Activated effector memory CD4-positive, alpha-beta T cell treated with anti-CD3 and anti-CD28 coated beads, Interleukin-2, amount 50 U/mL, for 16 hours (primary cell): ENCODE measurements around the gene RBPJ.
A peak's percentile ranks its signal among the peaks of the same experiment; 100 is the strongest.
"Not testable (repeated sequence)": the region's sequence is repeated elsewhere in the genome, so short reads cannot be mapped to it uniquely, and the experiment has no call there.

ENCODE experiments used
- DNase-seq: peaks from one replicate; pipeline ENCODE4 v3.0.0-alpha.2; 2020

Gene RBPJ

DNA sequence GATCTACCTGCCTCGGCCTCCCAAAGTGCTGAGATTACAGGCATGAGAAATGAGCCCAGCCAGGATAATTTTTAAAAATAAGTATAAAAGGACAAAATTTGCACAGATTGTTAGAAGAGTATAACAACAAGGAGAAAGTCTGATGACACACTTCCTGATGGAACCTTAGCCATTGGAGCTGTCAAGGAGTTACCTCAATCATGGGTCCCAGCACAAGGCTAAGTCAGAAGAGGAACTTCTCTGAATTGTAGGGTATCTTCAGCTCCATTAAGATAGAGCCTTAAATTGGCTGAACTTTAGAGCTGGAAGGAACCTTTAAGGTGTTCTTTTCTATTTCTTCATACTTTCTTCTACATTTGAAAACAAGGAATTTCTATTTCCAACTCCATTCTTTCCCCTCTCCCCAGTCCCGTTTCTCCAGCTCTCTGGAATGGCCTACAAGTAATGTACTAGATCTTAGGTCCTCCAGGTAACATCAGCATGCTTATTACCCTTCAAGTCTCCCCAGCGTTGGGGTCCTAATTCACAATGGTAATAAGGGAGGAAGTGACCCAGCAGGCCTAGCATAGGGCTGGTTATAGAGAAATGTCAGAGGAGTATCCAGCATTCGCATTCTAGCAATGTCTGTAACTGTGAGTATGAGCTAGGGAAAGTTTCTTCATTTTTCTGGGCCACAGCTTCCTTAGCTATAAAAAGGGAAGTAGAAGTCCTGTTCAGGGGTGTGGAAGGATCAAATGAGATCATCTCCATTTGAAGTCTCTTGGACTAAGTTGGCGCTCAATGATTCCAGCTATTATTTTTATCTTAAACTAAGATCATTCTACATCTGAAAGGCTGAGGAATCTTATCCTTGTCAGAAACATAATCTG lies 18.5 kb upstream of the RBPJ start:
- DNase-seq = no peak

GRCh38 chr4:26303008-26303407 lies 17.8 kb upstream of the RBPJ start:
- DNase-seq = no peak

- DNase-seq = no peak
Measured at GRCh38 chr4:26307037-26307800, 13.6 kb upstream of the RBPJ start.

GRCh38 chr4:26308568-26308967 lies 12.2 kb upstream of the RBPJ start:
- no peak for DNase-seq

DNA sequence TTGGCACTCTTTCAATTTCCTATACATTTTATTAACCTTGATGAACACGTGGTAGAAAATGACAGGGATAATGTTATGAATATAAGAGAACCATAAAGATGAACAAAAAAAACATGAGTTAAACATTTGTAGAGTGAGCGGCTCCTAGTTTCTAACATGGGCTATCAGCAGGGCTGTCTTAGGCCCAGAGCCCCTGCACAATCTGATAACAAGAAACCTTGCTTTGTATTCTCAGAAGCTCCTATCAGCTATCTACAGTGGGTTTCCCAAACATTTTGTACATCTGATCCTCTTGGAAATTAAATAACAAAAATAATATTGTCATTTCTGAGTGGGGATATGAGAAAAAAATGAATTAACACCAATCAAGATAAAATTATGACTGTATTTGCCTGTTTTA lies 10.6 kb upstream of the RBPJ start:
- DNase-seq = no peak

GRCh38 chr4:26311633-26312032 lies 9.2 kb upstream of the RBPJ start:
- DNase-seq = no peak

DNA sequence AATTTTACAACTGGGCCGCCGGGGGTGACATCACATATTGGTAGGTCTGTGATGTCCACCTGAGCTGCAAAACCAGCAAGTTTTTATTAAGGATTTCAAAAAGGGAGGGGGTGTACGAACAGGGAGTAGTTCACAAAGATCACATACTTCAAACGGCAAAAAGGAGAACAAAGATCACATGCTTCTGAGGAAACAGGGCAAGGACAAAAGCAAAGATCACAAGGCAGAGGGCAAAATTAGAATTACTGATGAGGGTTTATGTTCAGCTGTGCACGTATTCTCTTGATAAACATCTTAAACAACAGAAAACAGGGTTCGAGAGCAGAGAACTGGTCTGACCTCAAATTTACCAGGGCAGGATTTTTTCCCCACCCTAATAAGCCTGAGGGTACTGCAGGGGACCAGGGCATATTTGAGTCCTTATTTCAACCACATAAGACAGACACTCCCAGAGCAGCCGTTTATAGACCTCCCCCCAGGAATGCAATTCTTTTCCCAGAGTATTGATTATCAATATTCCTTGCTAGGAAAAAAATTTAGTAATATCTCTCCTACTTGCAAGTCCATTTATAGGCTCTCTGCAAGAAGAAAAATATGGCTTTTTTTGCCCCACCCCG lies 5.4 kb upstream of the RBPJ start:
- not testable (repeated sequence) for DNase-seq

DNA sequence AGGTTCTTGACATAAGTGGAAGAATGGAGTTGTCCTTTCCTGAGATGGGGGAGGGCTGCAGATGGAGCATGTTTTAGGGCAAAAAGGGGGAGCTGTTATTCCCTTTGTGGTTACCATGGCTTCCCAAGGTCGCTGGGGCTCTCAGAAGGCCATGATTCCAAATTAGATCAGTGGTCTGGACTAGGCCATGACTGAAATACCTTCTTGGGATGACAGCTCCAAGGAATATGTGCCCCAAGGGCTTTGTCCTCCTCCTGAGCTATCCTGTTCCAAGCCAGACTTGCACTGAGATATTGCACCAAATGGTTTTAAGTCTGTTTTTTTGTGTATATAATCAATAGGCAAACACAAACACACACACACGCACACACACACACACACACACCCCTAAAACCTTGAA lies 3.0 kb upstream of the RBPJ start:
- no peak for DNase-seq

- peak; percentile 99 for DNase-seq
Measured at GRCh38 chr4:26319467-26319948, 1.3 kb upstream of the RBPJ start.

DNA sequence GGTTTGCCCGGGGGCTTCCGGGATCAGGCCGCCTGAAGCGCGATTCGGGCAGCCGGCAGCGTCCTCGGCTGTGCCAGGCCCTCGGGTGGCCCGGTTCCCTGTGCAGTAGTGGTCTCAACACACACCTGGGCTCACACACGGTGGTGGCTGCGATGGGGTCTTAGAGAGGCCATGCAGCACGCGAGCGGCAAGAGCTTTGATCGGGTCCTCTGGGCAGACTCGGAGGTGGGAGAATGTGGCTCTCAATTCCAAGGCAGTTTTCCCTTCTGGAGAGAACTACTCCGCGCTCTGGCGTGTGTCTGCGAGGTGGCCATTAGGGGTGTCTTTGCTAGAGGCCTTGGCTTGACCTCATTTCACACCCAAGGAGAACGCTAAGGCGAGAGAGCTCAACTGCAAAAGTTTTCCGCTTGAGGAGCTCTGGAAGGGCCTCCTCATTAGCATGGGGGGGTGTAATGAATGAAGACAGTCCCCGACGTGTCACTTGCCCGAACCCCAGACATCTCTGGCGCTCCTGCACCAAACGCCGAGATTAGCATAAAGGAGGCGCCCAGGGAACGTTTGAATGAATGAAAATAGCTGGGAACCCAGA lies 771 bp upstream of the RBPJ start:
- no peak for DNase-seq

- peak; percentile 78 for DNase-seq
Measured at GRCh38 chr4:26321373-26322221, 783 bp downstream of the RBPJ start.

DNA sequence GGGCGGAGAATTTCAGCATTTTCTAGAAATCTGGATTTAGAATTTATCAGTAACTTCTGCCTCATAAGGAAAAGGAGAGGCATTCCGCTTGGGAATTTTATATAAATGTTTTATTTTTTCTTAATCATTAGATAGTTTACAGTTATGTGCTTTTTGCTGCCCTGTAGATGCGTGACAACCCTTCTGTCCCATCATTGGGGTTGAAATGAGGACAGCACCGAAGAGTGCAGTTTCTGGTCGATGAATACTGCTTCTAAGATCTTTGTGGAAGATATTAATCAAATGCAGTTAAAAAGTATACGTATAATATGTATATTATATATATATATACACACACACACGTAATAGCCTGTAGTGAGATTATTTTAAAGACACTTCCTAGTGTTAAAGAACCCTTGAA lies 1.5 kb downstream of the RBPJ start:
- DNase-seq = no peak

- DNase-seq = no peak
Measured at GRCh38 chr4:26323821-26324220, 3.0 kb downstream of the RBPJ start.

DNA sequence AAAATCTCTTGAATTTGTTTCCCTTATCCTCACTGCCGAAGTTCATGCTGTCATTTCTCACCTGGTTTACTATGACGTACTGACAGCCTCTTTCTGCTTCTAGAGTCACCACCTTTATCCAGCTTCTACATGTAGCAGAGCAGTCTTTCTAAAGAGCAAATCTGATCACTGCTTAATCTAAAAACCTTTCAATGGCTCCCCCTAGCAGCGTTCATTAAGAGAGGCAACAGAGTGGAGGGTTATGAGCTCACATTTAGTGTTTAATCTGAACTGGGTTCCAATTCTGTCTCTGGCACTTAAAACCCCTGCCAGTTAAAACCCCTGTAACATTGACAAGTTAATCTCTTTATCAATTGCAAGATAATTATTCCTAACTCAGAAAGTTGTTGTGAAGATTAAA lies 4.4 kb downstream of the RBPJ start:
- no peak for DNase-seq

DNA sequence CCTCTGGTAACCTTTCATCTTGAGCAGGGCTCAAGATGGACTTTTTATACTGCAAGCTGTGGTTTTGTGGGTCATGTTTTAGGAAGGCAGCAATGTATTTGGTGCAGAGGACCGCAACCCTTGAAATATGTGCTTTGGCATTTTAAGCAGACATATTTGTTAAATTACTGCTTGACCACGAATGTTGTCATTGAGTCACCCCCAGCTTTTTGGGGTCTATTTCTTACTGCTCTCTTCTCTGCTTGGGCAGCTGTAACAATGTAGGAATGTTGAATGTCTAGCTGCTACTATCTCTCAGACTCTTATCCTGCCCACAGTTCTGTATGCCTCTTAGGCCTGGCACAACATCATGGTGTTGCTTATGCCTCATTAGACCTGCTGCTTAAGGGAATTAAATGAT lies 6.0 kb downstream of the RBPJ start:
- no peak for DNase-seq

DNA sequence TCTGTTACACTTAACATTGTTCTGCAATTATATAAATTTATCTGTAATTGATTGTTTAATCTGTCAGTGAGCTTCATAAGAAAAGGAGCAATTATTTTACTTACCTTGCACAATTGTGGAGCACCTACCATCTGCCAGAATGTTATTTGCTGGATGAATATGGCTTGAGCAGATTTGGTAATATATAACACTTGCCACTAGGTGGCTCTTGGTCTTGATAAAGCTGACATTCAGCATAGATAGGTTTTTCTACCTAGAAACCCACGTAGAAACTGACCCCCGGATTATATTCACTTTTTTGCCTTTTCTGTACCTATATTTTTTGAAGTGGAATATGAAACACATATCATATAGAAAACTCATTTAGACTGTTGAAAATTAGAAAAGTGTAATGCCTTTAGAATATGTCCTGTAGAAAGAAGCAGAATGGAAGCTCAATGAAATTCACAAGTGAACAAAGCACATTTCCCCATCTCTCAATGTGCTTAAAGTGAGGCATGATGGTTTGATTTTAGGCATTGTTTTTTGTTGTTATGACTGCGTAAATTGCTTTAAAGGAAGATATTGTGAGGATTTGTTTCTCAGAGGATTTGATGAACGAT lies 9.5 kb downstream of the RBPJ start:
- no peak for DNase-seq

GRCh38 chr4:26330946-26331345 lies 10.1 kb downstream of the RBPJ start:
- no peak for DNase-seq

DNA sequence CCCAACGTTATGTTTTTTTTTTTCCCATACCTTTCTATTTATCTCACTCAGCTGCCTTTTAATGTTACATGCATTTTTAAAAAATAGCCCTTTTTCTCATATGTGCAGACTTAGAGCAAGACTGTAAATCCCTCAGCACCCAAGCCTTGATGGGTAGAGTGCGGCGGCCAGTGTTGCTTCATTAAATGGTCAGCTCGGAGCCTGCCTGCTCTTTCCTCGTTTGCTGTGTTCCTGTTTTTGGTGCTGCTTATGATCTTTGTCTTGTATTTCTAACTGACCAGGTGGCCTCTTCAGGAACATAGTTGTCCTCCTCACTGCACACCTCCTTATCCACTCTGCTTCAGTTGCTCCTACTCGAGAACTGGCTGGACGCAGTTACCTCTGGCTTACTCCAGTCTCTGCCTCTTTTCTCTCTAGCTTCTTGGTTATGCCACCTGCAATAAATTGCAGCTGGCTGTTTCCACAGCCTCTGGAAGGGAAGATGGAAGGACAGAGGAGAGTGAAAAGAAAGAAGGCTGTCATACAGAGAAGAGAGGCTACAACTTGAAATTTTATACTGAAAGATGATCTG lies 10.7 kb downstream of the RBPJ start:
- DNase-seq = no peak

DNA sequence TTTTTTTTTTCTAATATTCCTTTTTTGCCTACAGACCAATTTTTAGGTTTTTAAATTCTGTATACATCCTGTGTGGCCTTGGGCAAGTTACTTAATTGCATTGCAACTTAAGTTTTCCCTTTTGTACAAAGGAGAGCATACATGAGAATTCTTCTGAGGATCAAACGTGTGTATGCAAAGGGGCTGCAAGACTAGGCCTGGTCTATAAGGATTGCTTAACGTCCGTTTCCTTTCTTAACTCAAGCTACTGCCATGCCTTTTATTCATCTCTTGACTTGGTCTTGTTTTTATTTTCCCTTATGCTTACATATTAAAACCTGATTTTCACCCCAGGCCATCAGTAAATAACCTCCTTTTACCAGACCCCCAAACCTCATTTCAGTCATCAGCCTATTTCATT lies 13.6 kb downstream of the RBPJ start:
- no peak for DNase-seq

- no peak for DNase-seq
Measured at GRCh38 chr4:26337612-26338011, 16.8 kb downstream of the RBPJ start.

- DNase-seq = no peak
Measured at GRCh38 chr4:26342328-26343037, 21.7 kb downstream of the RBPJ start.
